Hepatocyte (in vitro differentiated cells): ENCODE data around the gene ZCCHC24. TPM values are rescaled to one million over a fixed set of nuclear protein-coding genes. Genes with fewer than 3 reads are reported as not detected.
"Not testable (repeated sequence)": the region's sequence is repeated elsewhere in the genome, so short reads cannot be mapped to it uniquely, and the experiment has no call there.

ENCODE experiments used
- DNase-seq: peaks from one replicate; pipeline ENCODE4 v3.0.0-alpha.2; 2016; ENCODE audit warnings: low spot score
- H2AFZ ChIP-seq: fragments of 200-600 bp; sonication (generic); 2 replicates; pipeline ENCODE4 v1.6.0; 2016; ENCODE audit warnings: antibody characterized with exemption, mild to moderate bottlenecking
- H3K27ac ChIP-seq: fragments of 200-600 bp; sonication (generic); 2 replicates; pipeline ENCODE4 v1.5.1; 2016; ENCODE audit warnings: mild to moderate bottlenecking
- H3K27me3 ChIP-seq: fragments of 200-600 bp; sonication (generic); 2 replicates; pipeline ENCODE4 v1.6.1; 2016
- H3K36me3 ChIP-seq: fragments of 200-600 bp; sonication (generic); replicated peaks from 2 replicates; pipeline ENCODE4 v1.5.1; 2016; ENCODE audit warnings: low read depth; ENCODE audit not compliant: insufficient read depth
- H3K4me1 ChIP-seq: fragments of 200-600 bp; sonication (generic); 2 replicates; pipeline ENCODE4 v1.5.1; 2016; ENCODE audit warnings: mild to moderate bottlenecking, moderate library complexity; ENCODE audit not compliant: insufficient read depth
- H3K4me2 ChIP-seq: fragments of 200-600 bp; sonication (generic); 2 replicates; pipeline ENCODE4 v1.6.0; 2016
- H3K4me3 ChIP-seq: fragments of 200-600 bp; sonication (generic); 2 replicates; pipeline ENCODE4 v1.5.1; 2016; ENCODE audit warnings: mild to moderate bottlenecking
- H3K79me2 ChIP-seq: fragments of 200-600 bp; sonication (generic); 2 replicates; pipeline ENCODE4 v1.6.0; 2017; ENCODE audit warnings: mild to moderate bottlenecking
- H3K9me2 ChIP-seq: fragments of 200-600 bp; sonication (generic); replicated peaks from 2 replicates; pipeline ENCODE4 v1.6.0; 2017; ENCODE audit warnings: mild to moderate bottlenecking; ENCODE audit not compliant: insufficient read depth
- H3K9me3 ChIP-seq: fragments of 200-600 bp; sonication (generic); 2 replicates; pipeline ENCODE4 v1.5.1; 2016; ENCODE audit warnings: low read depth, mild to moderate bottlenecking
- H4K20me1 ChIP-seq: fragments of 200-600 bp; sonication (generic); 2 replicates; pipeline ENCODE4 v1.6.0; 2016; ENCODE audit warnings: mild to moderate bottlenecking; ENCODE audit not compliant: insufficient read depth, poor library complexity, severe bottlenecking
- CTCF ChIP-seq: fragments of 200-600 bp; sonication (generic); IDR thresholded peaks from 2 replicates; pipeline ENCODE4 v1.5.1; 2016; ENCODE audit warnings: antibody characterized with exemption, mild to moderate bottlenecking; ENCODE audit not compliant: poor library complexity
- EZH2 ChIP-seq: fragments of 200-600 bp; sonication (generic); IDR thresholded peaks from 2 replicates; pipeline ENCODE4 v1.6.1; 2016; ENCODE audit warnings: antibody characterized with exemption, mild to moderate bottlenecking, borderline replicate concordance
- EZH2phosphoT487 ChIP-seq: fragments of 200-600 bp; sonication (generic); IDR thresholded peaks from one replicate; pipeline ENCODE4 v1.6.1; 2018; ENCODE audit warnings: antibody characterized with exemption, mild to moderate bottlenecking, low read depth, moderate library complexity; ENCODE audit not compliant: unreplicated experiment, severe bottlenecking
- WGBS: methylation state at CpG from one replicate; pipeline ENCODE4 v1.1.6; 2016; ENCODE audit warnings: low lambda C conversion rate; ENCODE audit errors: missing lambda C conversion rate; 5-methylcytosine and 5-hydroxymethylcytosine counted together
- polyA plus RNA-seq: library from polyadenylated mRNA; unstranded; fragments of >200 nt; fragmentation: Nextera tagmentation; extraction: Ambion mirVana; gene quantifications from 2 replicates; pipeline ENCODE4 v1.2.1, GENCODE V29; 2016
- total RNA-seq: library from RNA; depleted of rRNA; stranded (reverse); fragments of >200 nt; gene quantifications from 2 replicates; pipeline ENCODE4 v1.2.3, GENCODE V29; 2014

ZCCHC24 gene
- total and polyA plus RNA-seq, 2 experiments from 2014 or later, result 20.1 to 20.6 TPM

- no peak overlapping the region for H3K4me3 ChIP-seq
- no peaks in the 10 kb centered on the region for H3K36me3 ChIP-seq
- no peak overlapping the region for H3K27ac ChIP-seq
- no peaks in the 10 kb centered on the region for H3K9me3 ChIP-seq
- no peaks in the 10 kb centered on the region for H3K27me3 ChIP-seq
- no peak overlapping the region for H2AFZ ChIP-seq
- WGBS, result 88% methylated on average over 2 of the region's 2 CpGs
- DNase-seq, result no peak
- no peaks in the 10 kb centered on the region for H3K4me1 ChIP-seq
- H4K20me1 ChIP-seq, result no peaks in the 10 kb centered on the region
- no peaks in the 10 kb centered on the region for H3K79me2 ChIP-seq
- H3K4me2 ChIP-seq, result no peak overlapping the region
- TF ChIP-seq EZH2phosphoT487 (no peak), EZH2 (no peak), CTCF (no peak)
- no peaks in the 10 kb centered on the region for H3K9me2 ChIP-seq
These were observed 110.9 kb downstream of the ZCCHC24 start for GRCh38 chr10:79334573-79334972.

- Histone ChIP-seq H3K36me3 (no peaks in the 10 kb centered on the region), H4K20me1 (no peaks in the 10 kb centered on the region), H3K4me3 (no peak overlapping the region), H2AFZ (no peak overlapping the region), H3K27me3 (no peaks in the 10 kb centered on the region), H3K9me2 (no peaks in the 10 kb centered on the region), H3K79me2 (no peaks in the 10 kb centered on the region), H3K4me2 (no peak overlapping the region), H3K27ac (no peak overlapping the region), H3K4me1 (no peaks in the 10 kb centered on the region), H3K9me3 (no peaks in the 10 kb centered on the region)
- TF ChIP-seq CTCF (no peak), EZH2 (no peak), EZH2phosphoT487 (no peak)
- no peak for DNase-seq
- WGBS, result 98% methylated on average over 2 of the region's 2 CpGs
These were observed 111.9 kb downstream of the ZCCHC24 start for GRCh38 chr10:79333513-79333912.

GRCh38 chr10:79332610-79333315 lies 112.7 kb downstream of the ZCCHC24 start:
- 94% methylated on average over 2 of the region's 10 CpGs for WGBS
- not testable (repeated sequence) for H4K20me1 ChIP-seq, H3K79me2 ChIP-seq, H2AFZ ChIP-seq, DNase-seq, H3K36me3 ChIP-seq, H3K4me3 ChIP-seq, H3K9me3 ChIP-seq, H3K4me2 ChIP-seq, H3K4me1 ChIP-seq, H3K9me2 ChIP-seq, H3K27ac ChIP-seq, H3K27me3 ChIP-seq

Other genes with a start within 250 kb of the ZCCHC24 start
- 64.3 and 79.4 TPM in 2 replicates for gene PPIF, start 98.2 kb downstream of the ZCCHC24 start, total RNA-seq
- 69.7 and 70.3 TPM in 2 replicates for gene PPIF, start 98.2 kb downstream of the ZCCHC24 start, polyA plus RNA-seq
- gene EIF5AL1, start 66.9 kb upstream of the ZCCHC24 start, total RNA-seq, result 0.27 and 0.44 TPM in 2 replicates
- gene EIF5AL1, start 66.9 kb upstream of the ZCCHC24 start, polyA plus RNA-seq, result 1.5 and 1.6 TPM in 2 replicates
- gene SFTPA2, start 114.8 kb upstream of the ZCCHC24 start, total RNA-seq, result 0.28 TPM in 1 of 2 replicates, not detected in the other
- not detected in 2 replicates for gene SFTPA2, start 114.8 kb upstream of the ZCCHC24 start, polyA plus RNA-seq
- gene SFTPA1, start 165.3 kb upstream of the ZCCHC24 start, total RNA-seq, result not detected in 2 replicates
- gene SFTPA1, start 165.3 kb upstream of the ZCCHC24 start, polyA plus RNA-seq, result not detected in 2 replicates